Measurements from ENCODE around the gene DNAJC13.
"Not testable (repeated sequence)": the region's sequence is repeated elsewhere in the genome, so short reads cannot be mapped to it uniquely, and the experiment has no call there.

DNAJC13 gene

GRCh38 chr3:132556036-132556386, 138.7 kb downstream of the DNAJC13 start:
- not testable (repeated sequence) for H3K9me3 Mint-ChIP-seq; H3K4me3 Mint-ChIP-seq; H3K4me1 Mint-ChIP-seq (ENCODE audit: low read depth); H3K27me3 Mint-ChIP-seq; DNase-seq; H3K27ac Mint-ChIP-seq
- peaks cover 25% of the 10 kb centered on the region for H3K36me3 Mint-ChIP-seq (ENCODE audit: low read depth)

DNA sequence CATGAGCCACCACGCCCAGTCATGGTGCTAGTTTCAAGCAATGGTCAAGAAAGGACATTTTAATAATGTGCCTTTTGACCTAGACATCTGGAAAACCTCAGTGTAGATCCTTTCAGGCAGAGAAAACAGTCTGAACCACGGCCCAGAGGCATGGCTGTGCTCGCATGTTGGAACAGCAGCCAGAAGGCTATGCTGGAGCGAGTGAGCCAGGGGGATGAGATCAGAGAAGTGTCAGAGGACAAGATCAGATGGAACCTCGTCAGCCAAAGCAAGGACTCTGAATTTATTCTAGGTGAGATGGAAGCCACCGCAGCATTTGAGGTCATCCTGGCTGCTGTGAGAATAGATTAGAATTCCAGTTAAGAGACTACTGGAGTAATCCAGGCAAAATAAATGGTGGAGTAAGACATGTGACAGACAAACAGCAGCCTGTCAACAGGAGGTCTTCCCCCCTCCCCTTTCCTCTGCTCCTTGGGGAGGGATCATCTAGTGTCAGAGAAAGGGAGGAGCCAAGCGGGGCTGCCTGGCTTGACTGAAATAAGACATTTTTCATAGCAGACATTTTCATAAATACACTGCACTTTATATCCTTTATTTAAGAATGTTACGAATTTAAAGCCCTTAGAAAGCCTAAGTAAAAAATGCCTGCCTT, 139.3 kb downstream of the DNAJC13 start:
- no peak overlapping the region for H3K4me3 Mint-ChIP-seq
- H3K36me3 Mint-ChIP-seq (ENCODE audit: low read depth) = peaks cover 26% of the 10 kb centered on the region
- no peaks in the 10 kb centered on the region for H3K27me3 Mint-ChIP-seq
- no peaks in the 10 kb centered on the region for H3K9me3 Mint-ChIP-seq
- DNase-seq = no peak
- no peak overlapping the region for H3K27ac Mint-ChIP-seq
- peaks cover under 1% of the 10 kb centered on the region for H3K4me1 Mint-ChIP-seq (ENCODE audit: low read depth)

DNA sequence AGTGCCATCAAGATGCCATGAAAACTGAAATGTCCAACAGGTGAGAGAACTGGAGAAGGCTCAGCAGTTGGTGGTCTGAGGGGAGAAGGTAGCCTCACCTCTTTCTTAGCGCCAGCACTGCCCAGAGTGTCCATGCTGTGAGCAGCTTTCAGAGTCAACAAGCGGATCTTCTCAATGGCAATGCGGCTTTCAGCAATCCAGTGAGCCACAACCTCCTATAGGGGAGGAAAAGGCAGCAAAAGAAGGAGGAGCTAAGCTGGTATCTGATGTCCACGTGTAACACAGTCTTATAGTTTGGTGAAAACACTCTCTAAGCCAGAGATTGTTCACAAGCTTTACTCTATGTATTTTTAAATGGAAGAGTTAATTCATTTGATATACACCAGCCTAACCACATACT, 143.7 kb downstream of the DNAJC13 start:
- H3K27me3 Mint-ChIP-seq = no peaks in the 10 kb centered on the region
- H3K9me3 Mint-ChIP-seq = peaks cover 2% of the 10 kb centered on the region
- H3K4me1 Mint-ChIP-seq (ENCODE audit: low read depth) = no peaks in the 10 kb centered on the region
- no peak for DNase-seq
- no peak overlapping the region for H3K4me3 Mint-ChIP-seq
- peaks cover 57% of the 10 kb centered on the region for H3K36me3 Mint-ChIP-seq (ENCODE audit: low read depth)
- peak overlapping the region; percentile 40 for H3K27ac Mint-ChIP-seq

DNA sequence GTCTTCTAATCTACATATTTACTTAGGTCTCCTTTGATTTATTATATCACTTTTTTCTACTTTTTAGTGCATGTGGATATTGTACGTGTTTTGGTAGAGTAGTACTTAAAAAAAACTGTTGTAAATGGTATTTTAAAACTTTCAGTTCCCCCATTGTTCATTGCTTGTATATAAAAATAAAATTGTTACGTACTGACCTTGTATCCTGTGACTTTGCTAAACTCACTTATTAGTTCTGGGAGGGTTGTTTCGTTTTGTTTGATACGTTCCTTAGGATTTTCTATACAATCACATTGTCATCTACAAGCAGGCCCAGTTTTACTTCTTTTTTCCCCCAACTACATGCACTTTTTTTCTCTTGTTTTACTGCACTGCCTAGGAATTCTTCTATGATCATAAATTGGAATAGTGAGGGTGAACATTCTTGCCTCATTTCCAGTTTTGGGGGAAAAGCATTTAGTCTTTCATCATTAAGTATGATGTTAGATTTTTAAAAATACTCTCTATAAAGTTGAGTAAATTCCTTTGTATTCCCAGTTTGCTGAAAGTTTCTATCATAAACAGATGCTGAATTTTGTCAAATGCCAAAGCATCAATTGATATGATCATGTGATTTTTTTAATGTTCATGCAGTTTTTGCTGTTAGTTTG, 146.2 kb downstream of the DNAJC13 start:
- peaks cover 4% of the 10 kb centered on the region for H3K4me1 Mint-ChIP-seq (ENCODE audit: low read depth)
- peaks cover 49% of the 10 kb centered on the region for H3K36me3 Mint-ChIP-seq (ENCODE audit: low read depth)
- no peak overlapping the region for H3K4me3 Mint-ChIP-seq
- H3K27ac Mint-ChIP-seq = no peak overlapping the region
- DNase-seq = no peak
- peaks cover 2% of the 10 kb centered on the region for H3K9me3 Mint-ChIP-seq
- H3K27me3 Mint-ChIP-seq = no peaks in the 10 kb centered on the region

DNA sequence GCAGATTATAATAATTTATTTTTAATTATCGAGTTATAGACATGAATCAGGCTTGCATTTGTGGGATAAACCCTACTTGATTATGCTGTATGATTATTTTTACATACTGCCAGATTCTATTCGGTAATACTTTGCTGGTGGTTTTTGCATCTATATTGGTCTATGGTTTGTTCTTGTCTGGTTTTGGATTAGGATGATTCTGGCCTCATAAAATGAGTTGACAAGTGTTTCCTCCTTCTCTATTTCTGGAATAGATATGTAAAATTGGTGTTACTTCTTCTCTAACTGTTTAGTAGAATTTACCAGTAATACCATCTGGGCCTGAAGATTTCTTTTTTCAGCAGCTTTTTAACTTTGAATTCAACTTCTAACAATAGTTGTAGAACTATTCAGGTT, 146.8 kb downstream of the DNAJC13 start:
- peaks cover 2% of the 10 kb centered on the region for H3K9me3 Mint-ChIP-seq
- no peak overlapping the region for H3K4me3 Mint-ChIP-seq
- H3K36me3 Mint-ChIP-seq (ENCODE audit: low read depth) = peaks cover 49% of the 10 kb centered on the region
- peaks cover 10% of the 10 kb centered on the region for H3K4me1 Mint-ChIP-seq (ENCODE audit: low read depth)
- no peak overlapping the region for H3K27ac Mint-ChIP-seq
- no peak for DNase-seq
- H3K27me3 Mint-ChIP-seq = no peaks in the 10 kb centered on the region

GRCh38 chr3:132568422-132568821, 151.1 kb downstream of the DNAJC13 start:
- H3K27me3 Mint-ChIP-seq = no peaks in the 10 kb centered on the region
- no peak overlapping the region for H3K4me3 Mint-ChIP-seq
- peaks cover 5% of the 10 kb centered on the region for H3K9me3 Mint-ChIP-seq
- DNase-seq = no peak
- H3K36me3 Mint-ChIP-seq (ENCODE audit: low read depth) = peaks cover 63% of the 10 kb centered on the region
- H3K27ac Mint-ChIP-seq = peak overlapping the region; percentile 88
- H3K4me1 Mint-ChIP-seq (ENCODE audit: low read depth) = peaks cover 23% of the 10 kb centered on the region

- DNase-seq = no peak
- peaks cover 66% of the 10 kb centered on the region for H3K36me3 Mint-ChIP-seq (ENCODE audit: low read depth)
- peaks cover 5% of the 10 kb centered on the region for H3K9me3 Mint-ChIP-seq
- H3K27ac Mint-ChIP-seq = peak overlapping the region; percentile 88
- H3K4me3 Mint-ChIP-seq = peak overlapping the region; percentile 40
- peaks cover 23% of the 10 kb centered on the region for H3K4me1 Mint-ChIP-seq (ENCODE audit: low read depth)
- no peaks in the 10 kb centered on the region for H3K27me3 Mint-ChIP-seq
These were observed 151.9 kb downstream of the DNAJC13 start for GRCh38 chr3:132569153-132569552.

DNA sequence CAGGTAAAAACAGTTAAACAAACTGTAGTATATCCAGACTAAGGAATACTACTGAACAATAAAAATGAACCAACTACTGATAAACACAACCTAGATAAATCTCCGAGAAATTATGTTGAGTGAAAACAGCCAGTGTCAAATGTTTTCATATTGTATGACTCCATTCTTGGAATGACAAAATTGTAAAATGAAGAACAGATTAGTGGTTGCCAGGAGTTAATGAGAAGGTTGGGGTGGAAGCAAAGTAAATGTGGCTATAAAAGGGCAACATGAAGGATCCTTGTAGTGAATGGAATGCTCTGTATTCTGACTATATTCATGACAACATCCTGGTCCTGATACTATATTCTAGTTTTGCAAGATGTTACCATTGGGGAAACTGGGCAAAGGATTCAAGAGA, 152.3 kb downstream of the DNAJC13 start:
- Mint-ChIP-seq H3K4me1 (ENCODE audit: low read depth) (peaks cover 23% of the 10 kb centered on the region), H3K36me3 (ENCODE audit: low read depth) (peaks cover 63% of the 10 kb centered on the region), H3K9me3 (peaks cover 5% of the 10 kb centered on the region), H3K4me3 (no peak overlapping the region), H3K27me3 (no peaks in the 10 kb centered on the region), H3K27ac (peak overlapping the region; percentile 88)
- DNase-seq = no peak

DNA sequence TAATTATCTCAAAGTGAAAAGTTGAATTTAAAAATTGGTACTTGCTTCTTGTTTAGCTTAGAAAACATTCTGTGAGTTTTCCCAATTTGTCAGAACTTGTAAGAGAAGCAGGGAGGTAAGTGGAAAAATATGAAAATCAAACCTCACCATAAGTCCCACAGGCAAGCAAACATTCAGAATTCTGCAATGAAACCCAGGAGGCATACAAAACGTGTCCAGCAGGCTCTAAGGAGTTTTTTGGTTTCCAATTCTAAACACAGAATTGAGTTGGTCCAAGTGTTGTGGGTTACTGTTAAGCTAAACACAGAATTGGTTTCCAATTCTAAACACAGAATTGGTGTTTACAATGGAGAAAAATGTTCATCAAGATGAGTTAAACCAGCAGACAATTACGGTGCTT, 152.7 kb downstream of the DNAJC13 start:
- Mint-ChIP-seq H3K27ac (peak overlapping the region; percentile 88), H3K4me3 (no peak overlapping the region), H3K27me3 (no peaks in the 10 kb centered on the region), H3K4me1 (ENCODE audit: low read depth) (peaks cover 23% of the 10 kb centered on the region), H3K9me3 (peaks cover 5% of the 10 kb centered on the region), H3K36me3 (ENCODE audit: low read depth) (peaks cover 63% of the 10 kb centered on the region)
- DNase-seq = no peak

DNA sequence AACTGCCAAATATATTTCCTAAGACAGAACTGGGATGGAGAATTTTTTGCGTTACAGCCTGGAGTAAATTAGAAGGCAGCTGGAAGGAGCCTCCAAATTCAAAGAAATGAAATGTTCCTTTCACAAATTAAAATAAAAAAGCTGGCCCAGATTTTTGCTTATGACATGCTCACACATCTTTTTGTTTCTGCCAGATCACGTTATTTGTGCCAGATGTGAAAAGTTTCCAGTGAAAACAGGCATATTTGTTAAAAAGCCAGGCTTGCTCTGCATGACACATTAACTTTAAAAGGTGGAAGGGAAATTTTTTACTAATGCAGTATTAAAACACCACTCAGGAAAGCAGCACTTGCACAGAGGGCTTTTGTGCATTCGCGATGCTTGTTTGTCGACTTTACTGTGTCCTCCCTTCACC, 156.5 kb downstream of the DNAJC13 start:
- H3K9me3 Mint-ChIP-seq = peaks cover 5% of the 10 kb centered on the region
- H3K27ac Mint-ChIP-seq = no peak overlapping the region
- no peak for DNase-seq
- H3K4me1 Mint-ChIP-seq (ENCODE audit: low read depth) = peaks cover 16% of the 10 kb centered on the region
- no peaks in the 10 kb centered on the region for H3K27me3 Mint-ChIP-seq
- H3K36me3 Mint-ChIP-seq (ENCODE audit: low read depth) = peaks cover 83% of the 10 kb centered on the region
- H3K4me3 Mint-ChIP-seq = no peak overlapping the region

GRCh38 chr3:132587401-132587800, 170.1 kb downstream of the DNAJC13 start:
- Mint-ChIP-seq H3K36me3 (ENCODE audit: low read depth) (peaks cover 50% of the 10 kb centered on the region), H3K9me3 (peaks cover 6% of the 10 kb centered on the region), H3K4me1 (ENCODE audit: low read depth) (no peaks in the 10 kb centered on the region), H3K4me3 (no peak overlapping the region), H3K27me3 (no peaks in the 10 kb centered on the region), H3K27ac (no peak overlapping the region)
- DNase-seq = no peak

All from activated T-cell treated with anti-CD3 and anti-CD28 coated beads, Interleukin-2, amount 50 U/mL, for 24 hours (primary cell).